ENCODE measurements around the gene ANKRD65. TPM values are rescaled to one million over a fixed set of nuclear protein-coding genes. Genes with fewer than 3 reads are reported as not detected.

Gene ANKRD65
- total RNA-seq, 1 donor from 2014 or later: 4.1 TPM

- no peak for DNase-seq (ENCODE audit: low spot score)
Measured at GRCh38 chr1:1442069-1442770, 21.1 kb upstream of the ANKRD65 start.

DNA sequence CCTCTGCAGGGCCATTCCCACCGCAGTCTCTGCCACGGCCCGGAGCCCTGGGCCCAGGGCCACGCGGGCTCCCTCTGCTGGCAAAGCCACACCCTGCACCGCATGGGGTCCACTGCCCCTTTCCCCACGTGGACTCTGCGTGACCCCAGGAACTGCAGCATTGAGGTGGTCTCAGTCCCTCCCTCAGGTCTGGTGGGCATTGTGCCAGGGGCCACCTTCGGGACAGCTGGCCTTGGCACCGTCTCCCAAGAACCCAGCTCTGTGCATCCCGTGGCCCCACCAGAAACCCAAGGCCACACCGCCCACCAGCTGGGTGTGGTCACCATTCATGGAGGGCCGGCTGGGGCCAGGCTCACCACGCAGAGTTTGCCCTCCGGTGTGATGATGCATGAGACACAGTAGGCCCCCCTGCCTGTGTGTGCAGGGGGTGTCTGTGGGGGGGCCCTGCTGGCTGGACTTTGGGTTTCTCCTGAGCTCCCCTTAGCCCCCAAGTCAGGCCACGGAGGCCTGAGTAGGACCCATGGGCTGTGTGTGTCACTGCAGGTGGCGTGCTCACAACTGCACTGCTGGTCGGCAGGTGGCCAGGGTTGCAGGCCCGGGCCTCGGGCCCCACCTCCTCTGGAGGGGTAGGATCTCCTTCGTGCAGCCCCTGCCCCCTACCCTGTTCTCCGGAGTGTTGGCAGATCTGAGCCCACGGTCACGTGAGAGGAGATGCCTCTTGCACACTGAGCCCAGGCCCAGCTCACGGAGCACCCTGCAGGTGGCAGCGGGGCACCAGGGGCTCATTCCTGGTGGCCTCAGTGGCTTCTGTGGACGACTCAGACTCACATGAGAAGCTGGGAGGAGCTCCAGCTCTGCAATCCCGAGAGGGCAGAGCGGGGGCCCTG, 20.2 kb upstream of the ANKRD65 start:
- DNase-seq (ENCODE audit: low spot score): no peak

- DNase-seq (ENCODE audit: low spot score): no peak
Measured at GRCh38 chr1:1440262-1441001, 19.4 kb upstream of the ANKRD65 start.

GRCh38 chr1:1439546-1440261, 18.6 kb upstream of the ANKRD65 start:
- DNase-seq (ENCODE audit: low spot score): no peak

DNA sequence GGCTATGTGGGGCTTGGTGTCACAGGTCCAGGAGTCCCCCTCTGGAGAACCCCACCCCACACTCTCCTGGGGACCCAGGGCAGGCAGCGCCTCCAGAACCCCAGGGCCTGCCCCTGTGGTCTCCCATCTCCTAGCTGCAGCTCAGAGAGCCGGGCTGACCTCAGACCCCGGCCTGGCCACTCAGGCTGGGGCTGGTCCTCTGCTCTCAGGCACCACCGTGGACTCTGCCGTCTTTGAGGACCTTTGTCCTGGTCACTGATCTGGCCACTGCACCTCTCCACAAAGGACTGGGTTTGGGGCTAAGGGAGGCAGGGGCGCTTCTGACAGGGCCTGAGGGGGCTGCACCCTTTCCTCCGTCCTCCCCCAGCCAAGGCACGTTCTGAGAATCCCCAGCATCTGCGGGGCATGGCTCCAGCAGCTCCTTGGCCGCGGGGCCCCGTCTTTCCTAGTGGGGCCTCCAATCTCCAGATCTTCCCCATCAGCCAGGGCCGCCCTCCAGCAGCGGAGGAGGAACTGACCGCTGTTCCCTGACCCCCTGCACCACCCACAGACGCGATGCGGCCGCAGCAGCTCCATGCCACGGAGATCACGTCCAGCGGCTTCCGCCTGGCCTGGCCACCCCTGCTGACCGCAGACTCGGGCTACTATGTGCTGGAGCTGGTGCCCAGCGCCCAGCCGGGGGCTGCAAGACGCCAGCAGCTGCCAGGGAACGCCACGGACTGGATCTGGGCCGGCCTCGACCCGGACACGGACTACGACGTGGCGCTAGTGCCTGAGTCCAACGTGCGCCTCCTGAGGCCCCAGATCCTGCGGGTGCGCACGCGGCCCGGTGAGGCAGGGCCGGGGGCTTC, 17.7 kb upstream of the ANKRD65 start:
- DNase-seq (ENCODE audit: low spot score): no peak

GRCh38 chr1:1437904-1438376, 16.9 kb upstream of the ANKRD65 start:
- DNase-seq (ENCODE audit: low spot score): no peak

- no peak for DNase-seq (ENCODE audit: low spot score)
Measured at GRCh38 chr1:1437033-1437903, 16.2 kb upstream of the ANKRD65 start.

DNA sequence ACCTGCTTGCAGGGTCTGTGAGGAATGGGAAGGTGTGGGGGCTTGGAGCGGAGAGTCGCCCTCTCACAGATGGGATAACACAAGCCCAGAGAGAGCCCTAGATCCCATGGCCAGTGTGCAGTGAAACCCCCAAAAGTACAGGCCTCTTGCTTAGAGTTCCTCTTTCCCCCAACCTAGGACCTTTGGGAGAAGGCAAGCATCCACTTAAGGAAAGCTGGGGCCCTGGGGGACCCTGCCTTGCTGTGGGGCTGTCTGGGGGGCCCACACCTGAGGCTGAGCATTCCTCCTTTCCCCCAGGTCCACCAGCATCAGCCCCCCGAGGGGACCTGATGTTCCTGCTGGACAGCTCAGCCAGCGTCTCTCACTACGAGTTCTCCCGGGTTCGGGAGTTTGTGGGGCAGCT, 15.6 kb upstream of the ANKRD65 start:
- no peak for DNase-seq (ENCODE audit: low spot score)

GRCh38 chr1:1435911-1436629, 15.0 kb upstream of the ANKRD65 start:
- DNase-seq (ENCODE audit: low spot score): no peak

DNA sequence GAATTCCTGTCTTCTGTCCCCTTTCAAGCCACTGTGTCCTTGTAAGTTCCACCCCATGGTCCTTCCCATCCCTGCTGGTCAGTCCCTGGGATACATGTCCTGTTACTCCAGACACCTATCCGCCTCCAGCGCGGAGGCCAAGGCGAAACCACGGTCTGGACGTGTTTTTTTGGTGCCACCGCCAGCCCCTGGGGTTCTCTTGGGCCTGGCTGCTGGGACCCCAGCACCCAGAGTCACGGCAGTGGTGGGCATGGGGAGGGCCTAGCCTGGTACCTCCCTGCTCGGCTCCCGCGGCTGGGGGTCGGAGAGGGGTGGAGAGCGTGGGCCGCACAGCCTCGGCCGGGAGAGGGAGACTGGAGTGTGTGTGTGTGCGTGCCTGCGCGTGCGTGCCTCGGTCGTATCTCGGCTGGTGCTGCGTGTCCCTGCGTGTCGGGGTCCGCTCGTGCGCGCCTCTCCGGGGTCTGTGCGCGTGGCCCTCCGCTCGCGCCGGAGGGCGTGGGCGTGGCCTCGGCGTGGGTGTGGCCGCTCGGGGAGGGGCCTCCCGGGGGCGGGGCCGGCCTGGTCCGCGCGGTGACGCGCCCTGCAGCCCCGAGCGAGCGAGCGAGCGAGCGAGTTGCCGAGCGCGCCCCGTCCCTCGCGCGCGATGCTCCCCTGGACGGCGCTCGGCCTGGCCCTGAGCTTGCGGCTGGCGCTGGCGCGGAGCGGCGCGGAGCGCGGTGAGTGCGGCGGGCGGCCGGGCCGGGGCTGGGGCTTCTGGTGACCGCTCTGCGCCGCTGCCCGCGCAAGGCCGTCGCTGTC, 14.2 kb upstream of the ANKRD65 start, which contains the start of gene VWA1:
VWA1 (plus strand) TSS at position 585 of the 798 bp plus-strand sequence; CDS start at position 644, 59 bp downstream.
- peak; percentile 91 for DNase-seq (ENCODE audit: low spot score)

DNA sequence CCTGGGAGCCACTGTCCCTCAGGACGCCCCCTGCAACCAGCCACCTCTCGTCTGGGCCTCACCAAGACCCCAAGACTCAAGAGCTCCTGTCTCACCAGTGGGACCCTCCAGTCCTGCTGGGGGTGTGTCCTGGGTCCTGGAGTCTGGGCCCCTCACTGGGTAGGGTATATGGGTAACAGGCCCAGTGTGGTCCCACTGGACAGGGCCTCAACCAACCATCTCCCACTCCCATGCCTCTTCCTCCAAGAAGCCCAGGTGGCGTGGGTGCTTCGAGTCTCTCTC, 13.7 kb upstream of the ANKRD65 start:
- DNase-seq (ENCODE audit: low spot score): no peak

- peak; percentile 90 for DNase-seq (ENCODE audit: low spot score)
Measured at GRCh38 chr1:1434131-1434823, 13.2 kb upstream of the ANKRD65 start.

DNA sequence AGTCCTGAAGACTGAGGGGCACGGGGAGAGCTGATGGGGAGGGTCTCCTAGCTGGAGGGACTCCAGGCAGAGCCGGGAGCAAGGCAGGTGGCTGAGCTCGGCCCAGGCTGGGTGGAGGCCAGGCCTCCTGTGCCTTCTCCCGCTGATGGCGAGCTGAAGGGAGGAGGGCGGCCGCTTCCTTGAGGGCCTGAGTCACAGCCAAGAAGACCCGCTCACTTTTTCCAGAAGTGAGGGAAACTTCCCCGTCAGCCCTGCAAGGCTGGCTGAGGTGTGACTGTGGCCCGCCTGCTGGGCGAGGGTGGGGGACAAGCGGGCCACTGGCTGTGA, 12.7 kb upstream of the ANKRD65 start:
- DNase-seq (ENCODE audit: low spot score): peak; percentile 90

DNA sequence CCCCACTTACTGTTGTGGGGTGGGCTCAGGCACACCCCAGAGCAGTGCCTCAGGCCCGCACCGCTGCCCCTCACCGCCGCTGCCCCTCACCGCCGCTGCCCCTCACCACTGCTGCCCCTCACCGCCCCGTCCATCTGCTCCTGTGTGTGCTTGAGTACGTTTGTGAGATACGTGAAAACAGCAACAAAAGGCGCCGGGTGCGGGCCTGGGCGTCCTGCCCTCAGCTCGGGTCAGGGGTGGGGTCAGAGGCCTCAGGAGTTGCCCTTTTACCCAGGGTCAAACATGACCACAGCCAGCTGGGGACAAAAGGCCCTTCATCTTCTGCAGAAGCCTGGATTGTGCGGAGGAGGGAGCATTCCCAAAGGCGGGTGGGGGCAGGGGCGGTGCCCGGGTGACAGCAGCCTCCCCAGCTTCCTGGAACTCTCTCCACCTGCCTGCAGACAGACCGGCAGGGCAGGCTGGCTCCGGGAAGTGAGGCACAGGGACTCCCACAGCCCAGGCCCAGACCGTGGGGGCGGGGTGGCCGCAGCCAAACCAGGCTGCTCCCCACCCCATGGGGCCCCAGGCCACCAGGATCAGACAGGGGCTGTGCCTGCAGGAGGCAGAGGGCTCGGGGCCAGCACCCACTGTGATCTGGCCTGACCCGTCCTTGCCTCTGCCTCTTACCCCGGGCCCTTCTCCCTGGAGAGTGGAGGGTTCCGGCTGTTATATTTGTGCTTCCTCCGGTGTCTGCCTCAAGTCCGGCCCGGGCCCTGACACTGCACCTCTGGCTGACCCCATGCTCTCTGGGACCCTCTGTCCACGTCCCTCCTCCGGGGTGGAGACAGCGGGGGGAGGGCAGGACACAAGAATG, 12.1 kb upstream of the ANKRD65 start:
- peak; percentile 92 for DNase-seq (ENCODE audit: low spot score)

DNA sequence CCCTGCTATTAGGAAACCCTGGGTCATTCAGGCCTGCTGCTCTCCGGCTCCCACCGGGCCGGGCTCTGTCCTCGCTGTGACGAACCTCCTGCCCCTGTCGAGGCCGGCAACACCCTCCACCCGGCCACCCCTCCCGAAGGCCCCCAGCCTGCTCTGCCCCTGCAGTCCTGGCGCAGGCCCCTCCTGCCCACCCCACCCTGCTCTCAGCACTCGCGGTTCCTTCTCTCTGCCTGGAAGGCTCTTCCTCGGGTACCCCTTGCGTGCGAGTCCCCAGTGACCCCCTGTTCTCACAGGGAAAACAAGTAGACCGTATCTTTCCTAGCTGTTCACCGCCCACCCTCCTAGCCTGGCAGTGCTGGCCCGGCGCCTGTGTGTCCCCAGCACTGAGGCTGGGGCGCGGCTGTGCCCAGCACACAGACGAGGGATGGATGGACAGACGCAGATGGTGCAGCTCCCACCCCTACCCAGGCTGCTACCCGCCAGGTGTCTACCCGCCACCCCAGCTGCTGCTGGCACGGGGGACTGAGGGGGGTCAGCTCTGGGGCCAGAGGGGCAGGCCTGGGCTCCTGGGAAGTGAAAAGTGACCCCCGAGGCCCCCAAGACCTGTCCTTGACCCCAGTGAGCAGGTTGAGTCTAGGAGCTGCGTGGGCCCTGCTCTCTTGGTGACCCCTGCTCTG, 11.3 kb upstream of the ANKRD65 start:
- peak; percentile 88 for DNase-seq (ENCODE audit: low spot score)

DNA sequence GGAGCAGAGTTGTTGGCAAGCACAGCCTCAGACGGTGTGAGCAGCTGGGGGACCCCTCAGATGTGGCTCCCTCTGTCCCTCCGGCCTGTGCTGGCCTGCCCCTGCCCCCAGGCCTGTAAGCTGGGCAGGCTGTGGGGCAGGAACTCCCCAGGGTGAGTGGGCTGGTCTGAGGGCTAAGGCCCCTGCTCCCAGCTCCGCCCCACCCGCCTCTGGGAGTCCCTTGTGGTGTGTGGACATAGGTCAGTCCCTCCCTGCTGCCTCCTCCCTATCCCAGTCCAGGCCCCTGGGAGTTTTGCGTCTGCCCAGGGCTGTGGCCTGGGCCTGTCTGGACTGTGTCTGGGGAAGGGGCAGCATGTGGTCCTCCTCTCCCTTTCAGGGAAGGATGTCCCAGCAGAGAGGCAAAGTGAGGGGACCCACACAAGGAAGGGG, 10.8 kb upstream of the ANKRD65 start:
- DNase-seq (ENCODE audit: low spot score): peak; percentile 90
